Measurements from ENCODE around the gene RBSN.

- no peak for TF ChIP-seq CTCF (conservative IDR thresholded peaks at IDR 0.05 in 1 of 2, IDR thresholded peaks at IDR 0.05 in 1 of 2; ENCODE audit: low read depth in 1 of 2, low read length in 2 of 2)
- TF ChIP-seq EZH2 (IDR thresholded peaks at IDR 0.05; ENCODE audit: low read length, missing control alignments): no peak
Observed at GRCh38 chr3:15066467-15066866, 32.5 kb downstream of the RBSN start.
